RKO (cell line): ENCODE data around the gene SLC7A8.

Experiments
- DNase-seq: peaks from one replicate; pipeline ENCODE4 v3.0.0-alpha.2; 2016; ENCODE audit warnings: low spot score

The SLC7A8 gene

GRCh38 chr14:23182372-23183157 is 895 bp downstream of the SLC7A8 start:
- no peak for DNase-seq

GRCh38 chr14:23181946-23182345 is 1.5 kb downstream of the SLC7A8 start:
- DNase-seq = no peak

- DNase-seq = no peak
Observed at GRCh38 chr14:23181453-23181852, 2.0 kb downstream of the SLC7A8 start.

GRCh38 chr14:23177181-23177580 is 6.3 kb downstream of the SLC7A8 start:
- no peak for DNase-seq

- no peak for DNase-seq
Observed at GRCh38 chr14:23175823-23176222, 7.6 kb downstream of the SLC7A8 start.

- DNase-seq = no peak
Observed at GRCh38 chr14:23174296-23175184, 8.9 kb downstream of the SLC7A8 start.

- DNase-seq = no peak
Observed at GRCh38 chr14:23173796-23174195, 9.7 kb downstream of the SLC7A8 start.

- no peak for DNase-seq
Observed at GRCh38 chr14:23173031-23173430, 10.4 kb downstream of the SLC7A8 start.

- DNase-seq = no peak
Observed at GRCh38 chr14:23172574-23172973, 10.9 kb downstream of the SLC7A8 start.

GRCh38 chr14:23172096-23172495 is 11.4 kb downstream of the SLC7A8 start:
- DNase-seq = no peak

- DNase-seq = no peak
Observed at GRCh38 chr14:23171222-23171975, 12.1 kb downstream of the SLC7A8 start.

GRCh38 chr14:23169622-23170021 is 13.8 kb downstream of the SLC7A8 start:
- no peak for DNase-seq

- no peak for DNase-seq
Observed at GRCh38 chr14:23168246-23168645, 15.2 kb downstream of the SLC7A8 start.

- DNase-seq = no peak
Observed at GRCh38 chr14:23167116-23167847, 16.2 kb downstream of the SLC7A8 start.

GRCh38 chr14:23164949-23165348 is 18.5 kb downstream of the SLC7A8 start:
- DNase-seq = no peak

- DNase-seq = no peak
Observed at GRCh38 chr14:23164250-23164649, 19.2 kb downstream of the SLC7A8 start.

- DNase-seq = no peak
Observed at GRCh38 chr14:23163830-23164229, 19.6 kb downstream of the SLC7A8 start.

GRCh38 chr14:23162800-23163199 is 20.7 kb downstream of the SLC7A8 start:
- DNase-seq = no peak

GRCh38 chr14:23162005-23162404 is 21.5 kb downstream of the SLC7A8 start:
- no peak for DNase-seq

GRCh38 chr14:23160924-23161522 is 22.4 kb downstream of the SLC7A8 start:
- peak; percentile 58 for DNase-seq

- DNase-seq = no peak
Observed at GRCh38 chr14:23159532-23159931, 23.9 kb downstream of the SLC7A8 start.
